HUDEP-2 (cell line): ENCODE measurements around the gene MAP3K8.

Source experiments
- DNase-seq, 76 experiments: peaks; one replicate each; lab custom pipeline; 2025; ENCODE audit not compliant: unreplicated experiment in 76 of 76; lab: John Stamatoyannopoulos, UW

MAP3K8 gene

GRCh38 chr10:30510932-30511700 is 77.1 kb downstream of the MAP3K8 start:
- DNase-seq, result no peak
